GM12865 (cell line): ENCODE data around the gene CLDN15.

Experiments
- DNase-seq: peaks from one replicate; pipeline ENCODE4 v3.0.0; 2010; ENCODE audit warnings: low read depth
- H3K4me3 ChIP-seq: 2 replicates; pipeline ENCODE4 v1.5.1; 2011; ENCODE audit warnings: mild to moderate bottlenecking, low read depth, low read length, control low read depth
- TF ChIP-seq, protein P1 (sequence below): IDR thresholded peaks from 2 replicates; pipeline ENCODE4 v1.5.1; 2011; ENCODE audit warnings: low read length, control low read depth, low read depth, inconsistent platforms; ENCODE audit not compliant: insufficient read depth; ENCODE audit errors: missing control alignments

The CLDN15 gene

DNA sequence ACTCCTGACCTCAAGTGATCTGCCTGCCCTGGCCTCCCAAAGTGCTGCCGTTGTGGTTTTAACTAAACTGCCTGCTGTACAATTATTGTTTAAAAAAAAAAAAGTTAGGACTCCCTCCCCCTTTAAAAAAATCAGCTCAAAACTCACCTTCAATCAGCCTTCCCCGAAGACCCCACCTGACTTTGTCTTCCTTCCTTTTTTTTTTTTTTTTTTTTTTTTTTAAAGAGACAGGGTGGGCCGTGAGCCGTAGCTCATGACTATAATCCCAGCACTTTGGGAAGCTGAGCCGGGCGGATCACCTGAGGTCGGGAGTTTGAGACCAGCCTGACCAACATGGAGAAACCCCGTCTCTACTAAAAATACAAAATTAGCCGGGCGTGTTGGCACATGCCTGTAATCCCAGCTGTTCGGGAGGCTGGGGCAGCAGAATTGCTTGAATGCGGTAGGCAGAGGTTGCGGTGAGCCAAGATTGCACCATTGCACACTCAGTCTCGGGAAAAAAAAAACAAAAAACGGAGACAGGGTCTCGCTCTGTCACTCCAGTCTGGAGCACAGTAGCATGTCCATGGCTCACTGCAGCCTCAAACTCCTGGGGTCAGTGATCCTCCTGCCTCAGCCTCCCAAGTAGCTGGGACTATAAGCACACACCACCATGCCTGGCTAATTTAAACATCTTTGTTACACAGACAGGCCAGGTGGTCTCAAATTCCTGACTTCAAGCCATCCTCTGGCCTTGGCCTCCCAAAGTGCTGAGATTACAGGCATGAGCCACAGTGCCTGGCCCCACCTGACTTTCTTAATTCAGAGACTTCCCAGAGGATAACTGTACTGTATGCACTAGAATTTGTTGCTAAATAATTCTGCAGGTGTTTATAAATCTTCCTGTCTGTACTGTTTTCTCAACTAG lies 4.1 kb upstream of the CLDN15 start:
- H3K4me3 ChIP-seq, result no peak overlapping the region
- TF ChIP-seq, protein P1, sequence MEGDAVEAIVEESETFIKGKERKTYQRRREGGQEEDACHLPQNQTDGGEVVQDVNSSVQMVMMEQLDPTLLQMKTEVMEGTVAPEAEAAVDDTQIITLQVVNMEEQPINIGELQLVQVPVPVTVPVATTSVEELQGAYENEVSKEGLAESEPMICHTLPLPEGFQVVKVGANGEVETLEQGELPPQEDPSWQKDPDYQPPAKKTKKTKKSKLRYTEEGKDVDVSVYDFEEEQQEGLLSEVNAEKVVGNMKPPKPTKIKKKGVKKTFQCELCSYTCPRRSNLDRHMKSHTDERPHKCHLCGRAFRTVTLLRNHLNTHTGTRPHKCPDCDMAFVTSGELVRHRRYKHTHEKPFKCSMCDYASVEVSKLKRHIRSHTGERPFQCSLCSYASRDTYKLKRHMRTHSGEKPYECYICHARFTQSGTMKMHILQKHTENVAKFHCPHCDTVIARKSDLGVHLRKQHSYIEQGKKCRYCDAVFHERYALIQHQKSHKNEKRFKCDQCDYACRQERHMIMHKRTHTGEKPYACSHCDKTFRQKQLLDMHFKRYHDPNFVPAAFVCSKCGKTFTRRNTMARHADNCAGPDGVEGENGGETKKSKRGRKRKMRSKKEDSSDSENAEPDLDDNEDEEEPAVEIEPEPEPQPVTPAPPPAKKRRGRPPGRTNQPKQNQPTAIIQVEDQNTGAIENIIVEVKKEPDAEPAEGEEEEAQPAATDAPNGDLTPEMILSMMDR, result no peak
- DNase-seq, result no peak

DNA sequence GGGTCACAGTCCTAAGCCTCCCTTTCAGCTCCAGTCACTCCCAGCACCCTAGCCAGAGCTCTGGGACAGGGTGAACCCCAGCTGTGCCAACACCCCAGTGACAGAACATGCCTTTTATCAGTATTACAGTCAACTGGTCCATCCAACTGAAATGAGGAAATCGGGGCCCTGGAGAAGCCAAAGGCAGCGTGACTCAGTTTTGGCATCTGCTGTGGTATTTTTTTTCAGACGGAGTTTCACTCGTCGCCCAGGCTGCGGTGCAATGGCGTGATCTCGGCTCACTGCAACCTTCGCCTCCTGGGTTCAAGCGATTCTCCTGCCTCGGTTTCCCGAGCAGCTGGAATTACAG lies 3.4 kb upstream of the CLDN15 start:
- TF ChIP-seq, protein P1, result no peak
- no peak overlapping the region for H3K4me3 ChIP-seq
- no peak for DNase-seq

DNA sequence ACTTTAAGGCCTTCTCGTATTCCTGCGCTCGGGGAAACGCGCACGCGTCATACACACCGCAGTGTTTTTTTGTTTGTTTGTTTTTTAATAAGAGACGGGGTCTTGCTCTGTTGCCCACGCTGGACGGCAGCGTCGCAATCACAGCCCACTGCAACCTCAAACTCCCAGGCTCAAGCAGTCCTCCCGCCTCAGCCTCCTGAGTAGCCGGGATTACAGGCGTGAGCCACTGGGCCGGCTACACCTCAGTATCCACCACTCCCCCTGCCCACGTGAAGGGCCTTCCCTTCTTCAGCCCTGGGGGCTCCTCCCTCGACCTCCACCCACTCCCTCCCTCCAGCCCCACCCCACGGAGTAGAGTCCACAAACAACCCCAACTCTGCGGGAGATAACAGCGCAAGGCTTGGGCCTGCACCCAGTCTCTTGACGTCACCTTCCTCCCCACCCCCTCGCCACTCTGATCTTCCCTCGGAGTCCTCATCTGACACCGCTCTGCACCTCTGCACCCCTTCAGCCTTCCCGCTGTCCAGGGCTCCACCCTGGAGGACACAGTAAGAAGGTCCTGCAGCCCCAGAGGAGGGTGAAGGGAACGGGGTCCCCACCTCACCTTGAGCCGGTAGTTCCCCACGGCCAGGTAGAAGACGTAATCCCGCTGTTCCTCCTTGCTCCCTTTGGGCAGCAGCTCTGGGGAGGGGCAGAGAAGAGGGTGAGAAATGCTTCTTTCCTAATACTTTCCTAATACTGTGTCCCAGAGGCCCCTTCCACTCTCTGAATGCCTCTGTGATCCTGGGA lies 2.8 kb upstream of the CLDN15 start:
- no peak overlapping the region for H3K4me3 ChIP-seq
- TF ChIP-seq, protein P1, result no peak
- DNase-seq, result no peak

DNA sequence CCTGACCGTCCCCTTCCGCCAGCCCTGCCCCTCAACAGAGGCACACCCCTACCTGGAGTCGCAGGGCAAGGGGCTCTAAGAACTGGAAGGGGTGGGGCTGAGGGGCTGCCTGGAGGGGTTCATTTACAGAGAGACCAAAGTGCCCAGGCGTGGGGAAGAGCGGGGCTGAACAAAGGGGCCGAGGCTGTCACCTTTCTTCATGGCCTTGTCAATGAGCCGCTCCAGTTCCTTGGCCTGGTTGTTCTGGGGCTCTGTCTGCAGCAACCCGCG lies 2.3 kb upstream of the CLDN15 start:
- DNase-seq, result no peak
- TF ChIP-seq, protein P1, result no peak

DNA sequence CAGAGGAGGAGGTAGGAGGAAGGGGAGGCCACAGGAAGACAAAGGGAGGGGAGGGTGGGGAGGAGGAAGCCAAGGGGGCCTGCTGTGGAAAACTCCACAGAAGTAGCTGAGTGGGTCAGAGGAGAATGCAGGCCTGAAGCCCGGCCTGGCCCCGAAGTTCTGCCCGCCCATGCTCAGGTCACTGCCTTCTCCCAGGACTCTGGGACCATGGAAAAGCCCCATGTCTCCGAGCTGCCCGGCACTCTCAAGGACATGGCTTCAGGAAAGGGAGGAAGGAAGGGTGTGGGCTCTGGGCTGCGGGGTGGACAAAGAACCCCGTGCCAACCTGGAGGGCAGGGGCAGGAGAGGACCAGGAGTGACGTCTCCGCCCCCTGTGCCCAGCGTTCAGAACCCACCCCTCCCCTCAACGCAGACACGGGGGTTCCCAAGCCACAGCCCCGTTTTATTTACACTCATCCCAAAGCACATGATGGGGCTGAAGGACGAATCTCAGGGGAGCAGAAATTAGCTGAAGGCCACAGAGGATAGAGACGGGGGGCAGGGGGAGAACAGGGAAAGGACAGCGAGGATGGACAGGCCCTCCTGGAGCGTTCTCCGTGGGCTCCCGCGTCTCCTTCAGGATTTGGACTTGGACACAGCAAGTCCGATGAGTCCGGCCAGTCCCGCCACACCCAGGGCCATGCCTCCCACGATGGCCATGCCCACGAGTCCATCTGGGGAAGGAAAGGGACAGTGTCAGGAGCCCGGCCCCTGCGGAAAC lies 1.8 kb upstream of the CLDN15 start:
- no peak overlapping the region for H3K4me3 ChIP-seq
- TF ChIP-seq, protein P1, result no peak
- DNase-seq, result no peak

More for the DNA sequence above, 2.3 kb upstream of the CLDN15 start:
- H3K4me3 ChIP-seq, result no peak overlapping the region

DNA sequence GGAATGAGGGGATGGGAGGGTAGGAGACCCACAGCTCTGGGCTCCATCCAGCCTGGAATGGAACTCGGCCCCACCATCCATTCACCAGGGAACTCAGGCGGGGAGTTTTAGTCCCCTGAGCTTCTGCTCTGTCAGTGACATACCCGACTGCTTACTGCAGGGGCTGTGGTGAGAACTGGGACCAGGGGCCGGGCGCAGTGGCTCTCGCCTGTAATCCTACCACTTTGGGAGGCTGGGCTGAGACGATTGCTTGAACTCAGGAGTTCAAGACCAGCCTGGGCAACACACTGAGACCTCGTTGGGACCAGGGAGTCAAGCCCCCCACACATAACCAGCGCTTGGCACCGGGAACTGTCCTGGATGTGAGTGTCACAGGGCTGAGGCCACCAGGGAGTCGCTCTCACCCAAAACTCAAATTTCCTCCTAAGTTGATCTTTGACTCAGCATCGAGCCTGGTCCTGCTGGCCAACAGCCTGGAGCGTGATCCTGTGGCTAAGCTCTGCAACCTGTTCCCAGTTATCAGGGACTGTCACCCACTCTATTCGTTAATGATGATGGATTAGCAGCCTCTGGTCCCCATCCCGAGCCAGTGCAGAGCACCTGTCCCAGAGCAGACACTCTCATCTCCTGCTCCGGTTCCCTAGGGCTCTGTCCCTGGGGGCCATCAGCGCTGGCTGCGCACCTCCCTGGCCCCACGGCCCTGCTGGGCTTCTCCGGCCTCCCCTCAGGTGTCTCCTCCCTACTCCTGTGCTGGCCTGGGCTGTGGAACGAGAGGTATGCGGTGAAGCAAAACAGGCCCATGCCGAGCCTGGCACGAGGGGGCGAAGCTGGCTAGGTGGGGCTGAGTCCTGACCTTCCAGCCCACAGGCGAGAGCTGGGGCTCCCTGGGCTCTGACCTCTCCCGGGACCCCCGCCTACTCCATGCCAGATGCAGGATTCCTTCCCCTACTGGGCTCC lies 902 bp upstream of the CLDN15 start:
- H3K4me3 ChIP-seq, result no peak overlapping the region
- no peak for DNase-seq
- TF ChIP-seq, protein P1, result no peak
